ENCODE results near the gene ZSWIM7. TPM values are rescaled to one million over a fixed set of nuclear protein-coding genes. Genes with fewer than 3 reads are reported as not detected.
"Not testable (repeated sequence)": the region's sequence is repeated elsewhere in the genome, so short reads cannot be mapped to it uniquely, and the experiment has no call there.

Gene ZSWIM7
- total RNA-seq, 1 donor from 2014 or later, result 17.8 TPM

DNA sequence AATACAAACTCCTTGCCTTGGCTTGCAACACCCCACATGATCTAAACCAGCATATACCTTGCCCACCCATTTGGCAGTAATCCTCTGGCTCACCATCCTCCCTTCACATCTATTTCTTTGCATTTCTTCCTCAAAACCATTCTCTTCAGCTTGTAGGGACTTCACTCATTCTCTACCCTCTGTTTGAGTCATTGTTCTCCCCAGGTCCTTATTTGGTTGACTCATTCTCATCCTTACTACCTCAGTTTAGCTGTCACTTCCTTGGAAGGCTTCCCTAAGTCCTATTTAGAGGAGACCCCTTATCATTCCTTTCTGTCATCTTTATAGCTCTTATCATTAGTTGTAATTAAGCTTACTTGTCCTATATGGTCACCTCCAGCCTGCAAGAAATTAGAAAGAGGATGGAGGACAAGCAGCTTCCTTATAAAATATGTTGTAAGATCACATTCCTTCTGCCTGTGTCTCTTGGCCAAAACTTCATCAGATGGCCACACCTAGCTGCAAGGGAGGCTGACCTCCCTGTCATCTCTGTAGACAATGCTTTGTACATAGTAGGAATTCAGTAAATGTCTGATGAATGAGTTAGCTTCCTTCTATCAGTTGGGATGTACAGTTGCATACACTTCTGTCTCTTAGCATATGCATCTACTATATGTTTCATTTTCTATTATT is 1.9 kb upstream of the ZSWIM7 start:
- intact Hi-C loops (cut with DNase I), result no loop called here

GRCh38 chr17:15999974-16000827 is 697 bp upstream of the ZSWIM7 start:
- intact Hi-C loops (cut with DNase I), result loop anchor here (5.0 kb wide), 1 partner anchor 173 kb away; no protein-coding TSS in a partner anchor
- DNase-seq (ENCODE audit: low spot score), result no peak

More for the DNA sequence above, 1.9 kb upstream of the ZSWIM7 start:
- no peak for DNase-seq (ENCODE audit: low spot score)

DNA sequence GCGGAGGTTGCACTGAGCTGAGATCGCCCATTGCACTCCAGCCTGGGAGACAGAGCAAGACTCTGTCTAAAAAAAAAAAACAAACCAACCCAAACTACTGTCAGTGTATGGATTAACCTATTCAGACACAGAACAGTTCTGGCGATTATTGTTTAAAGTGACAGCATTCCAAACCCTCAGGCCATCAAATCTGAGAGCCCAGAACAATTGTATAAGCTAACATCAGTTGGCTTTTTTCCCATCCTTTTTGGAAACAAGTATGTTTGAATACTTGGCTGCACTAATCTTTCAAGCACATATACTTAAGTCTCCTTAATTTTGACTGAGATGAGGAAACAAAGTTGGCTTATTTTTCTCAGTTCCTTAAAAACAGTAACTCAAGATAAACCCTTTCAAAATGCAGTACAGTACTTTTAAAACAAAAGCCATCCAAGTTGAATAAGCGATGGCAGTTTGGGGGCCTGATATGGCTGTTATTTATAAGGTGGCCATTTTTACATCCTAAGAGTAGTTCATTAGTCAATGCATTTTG is 1.4 kb downstream of the ZSWIM7 start:
- no peak for DNase-seq (ENCODE audit: low spot score)
- intact Hi-C loops (cut with DNase I), result loop anchor here (5.0 kb wide), 1 partner anchor 171 kb away; no protein-coding TSS in a partner anchor

GRCh38 chr17:15996322-15996721 is 3.2 kb downstream of the ZSWIM7 start:
- intact Hi-C loops (cut with DNase I), result loop anchor here (5.0 kb wide), 1 partner anchor 169 kb away; no protein-coding TSS in a partner anchor
- DNase-seq (ENCODE audit: low spot score), result no peak

GRCh38 chr17:15981646-15982580 is 17.6 kb downstream of the ZSWIM7 start:
- intact Hi-C loops (cut with DNase I), result no loop called here
- no peak for DNase-seq (ENCODE audit: low spot score)

DNA sequence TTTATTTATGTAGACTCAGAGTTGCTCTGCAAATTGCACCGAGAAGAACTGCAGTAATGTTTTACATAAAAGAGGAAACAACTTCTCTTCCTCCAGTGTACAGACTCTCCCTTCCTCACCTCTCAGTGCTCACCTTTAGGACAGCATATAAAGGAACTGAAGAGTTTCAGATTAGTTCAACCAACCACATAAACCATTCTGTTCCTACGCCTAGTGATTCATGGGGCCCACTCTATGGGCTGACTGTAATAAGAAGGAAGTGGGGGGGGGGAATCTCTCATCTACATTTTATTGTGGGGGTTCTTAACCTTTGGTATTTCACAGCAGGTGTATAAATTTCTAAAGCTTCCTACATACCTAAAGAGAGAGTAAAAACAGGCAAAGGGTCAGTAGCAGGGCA is 18.3 kb downstream of the ZSWIM7 start:
- DNase-seq (ENCODE audit: low spot score), result no peak
- intact Hi-C loops (cut with DNase I), result no loop called here

DNA sequence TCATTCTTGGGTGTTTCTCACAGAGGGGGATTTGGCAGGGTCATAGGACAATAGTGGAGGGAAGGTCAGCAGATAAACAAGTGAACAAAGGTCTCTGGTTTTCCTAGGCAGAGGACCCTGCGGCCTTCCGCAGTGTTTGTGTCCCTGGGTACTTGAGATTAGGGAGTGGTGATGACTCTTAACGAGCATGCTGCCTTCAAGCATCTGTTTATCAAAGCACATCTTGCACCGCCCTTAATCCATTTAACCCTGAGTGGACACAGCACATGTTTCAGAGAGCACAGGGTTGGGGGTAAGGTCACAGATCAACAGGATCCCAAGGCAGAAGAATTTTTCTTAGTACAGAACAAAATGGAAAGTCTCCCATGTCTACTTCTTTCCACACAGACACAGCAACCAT is 20.5 kb downstream of the ZSWIM7 start:
- DNase-seq (ENCODE audit: low spot score); intact Hi-C loops (cut with DNase I): not testable (repeated sequence)

DNA sequence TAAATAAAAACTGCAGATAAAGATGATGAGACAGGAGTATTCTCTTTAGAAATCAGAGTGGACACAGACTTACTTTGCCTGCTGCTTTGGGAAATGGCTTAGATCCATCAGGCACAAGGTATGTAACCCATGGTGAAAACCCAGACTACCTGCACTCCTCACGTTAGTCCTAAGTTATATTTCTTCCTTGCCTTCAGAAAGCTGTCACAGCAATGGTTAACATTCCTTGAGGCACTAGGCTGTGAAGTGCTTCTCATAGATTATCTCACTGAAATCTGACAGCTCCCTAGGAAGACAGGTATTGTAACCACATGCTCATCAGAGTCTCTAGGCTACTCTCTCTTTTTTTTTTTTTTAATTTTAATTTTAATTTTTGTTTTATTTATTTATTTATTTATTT is 20.9 kb downstream of the ZSWIM7 start:
- DNase-seq (ENCODE audit: low spot score), result no peak
- intact Hi-C loops (cut with DNase I), result no loop called here

DNA sequence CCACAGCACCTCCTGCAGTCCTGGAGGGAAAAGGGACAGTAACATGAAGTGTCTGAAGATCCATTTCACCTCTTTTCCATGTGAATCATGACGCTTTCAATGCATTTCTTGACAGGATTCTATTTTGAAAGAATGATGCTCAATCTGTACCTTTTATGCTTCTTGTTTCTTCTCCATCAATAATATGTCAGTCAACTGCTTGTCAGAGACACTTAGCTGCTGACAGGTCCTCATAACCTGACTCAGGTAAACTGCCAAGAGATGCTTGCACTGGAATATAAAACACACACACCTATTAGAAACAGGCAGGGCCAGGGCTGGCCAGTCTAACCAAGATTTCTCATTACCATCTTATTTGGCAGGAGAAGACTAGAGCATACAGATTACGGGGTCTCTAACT is 21.6 kb downstream of the ZSWIM7 start:
- intact Hi-C loops (cut with DNase I), result no loop called here
- DNase-seq (ENCODE audit: low spot score), result no peak

GRCh38 chr17:15973834-15974233 is 25.7 kb downstream of the ZSWIM7 start:
- intact Hi-C loops (cut with DNase I), result no loop called here

DNA sequence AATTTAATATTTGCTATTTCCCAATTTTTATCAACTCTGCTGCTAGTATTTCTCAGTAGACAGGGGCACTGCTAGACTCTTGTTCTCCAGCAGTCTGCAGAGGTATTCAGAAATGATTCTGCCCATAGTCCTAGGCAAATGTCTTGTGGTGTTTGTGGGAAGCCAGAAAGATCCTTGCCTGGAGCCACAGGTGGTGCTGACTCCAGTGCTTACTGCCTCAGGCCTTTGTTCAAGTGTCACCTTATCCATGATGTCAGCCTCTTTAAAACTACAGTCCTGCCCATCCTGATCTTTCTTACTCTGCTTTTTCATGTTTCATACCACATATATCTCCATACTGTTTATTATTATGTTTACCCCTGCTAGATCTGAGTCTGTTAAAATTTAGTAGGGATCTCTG is 26.5 kb downstream of the ZSWIM7 start:
- intact Hi-C loops (cut with DNase I), result no loop called here
- DNase-seq (ENCODE audit: low spot score), result no peak

More at GRCh38 chr17:15973834-15974233, 25.7 kb downstream of the ZSWIM7 start:
- no peak for DNase-seq (ENCODE audit: low spot score)

- no peak for DNase-seq (ENCODE audit: low spot score)
- intact Hi-C loops (cut with DNase I), result no loop called here
These were observed 27.0 kb downstream of the ZSWIM7 start for GRCh38 chr17:15972497-15972951.

DNA sequence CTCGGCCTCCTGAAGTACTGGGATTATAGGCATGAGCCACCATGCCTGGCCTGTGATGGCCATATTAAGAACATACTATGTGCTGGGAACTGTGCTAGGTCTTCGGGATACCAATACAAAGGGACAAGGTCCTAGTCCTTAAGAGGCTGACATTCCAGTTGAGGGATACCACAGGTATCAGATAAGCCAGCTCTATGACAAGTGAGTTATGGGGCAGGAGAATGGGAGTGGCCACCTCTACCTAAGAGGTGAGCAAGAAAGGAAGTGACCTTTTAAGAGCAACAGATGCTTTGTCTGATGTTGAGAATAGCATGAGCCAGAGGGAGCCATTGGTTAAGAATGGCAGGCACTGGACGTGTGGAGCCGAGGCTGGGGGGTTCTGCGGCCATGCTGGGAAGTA is 27.6 kb downstream of the ZSWIM7 start:
- intact Hi-C loops (cut with DNase I), result no loop called here
- no peak for DNase-seq (ENCODE audit: low spot score)

GRCh38 chr17:15971098-15971678 is 28.3 kb downstream of the ZSWIM7 start:
- DNase-seq (ENCODE audit: low spot score), result no peak
- intact Hi-C loops (cut with DNase I), result no loop called here

DNA sequence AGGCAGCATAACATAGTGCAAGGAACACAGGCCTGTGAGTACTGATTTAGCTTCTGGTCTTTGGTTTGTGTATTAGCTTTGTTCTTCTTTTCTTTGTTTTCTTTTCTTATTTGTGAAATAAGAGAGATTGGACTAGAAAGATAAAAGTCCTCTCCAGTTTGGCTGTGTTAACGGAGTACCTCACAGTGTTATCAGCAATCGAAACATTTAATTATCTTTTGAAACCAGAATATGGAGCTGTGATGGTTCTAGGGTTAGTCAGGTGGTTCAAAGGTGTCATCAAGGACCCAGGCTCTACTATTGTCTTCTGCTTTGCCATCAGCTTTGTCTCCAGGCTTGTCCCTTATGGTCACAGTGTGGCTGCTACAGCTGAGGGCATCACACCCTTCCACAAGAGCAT is 29.0 kb downstream of the ZSWIM7 start:
- intact Hi-C loops (cut with DNase I), result no loop called here

GRCh38 chr17:15969463-15969862 is 30.0 kb downstream of the ZSWIM7 start:
- no peak for DNase-seq (ENCODE audit: low spot score)
- intact Hi-C loops (cut with DNase I), result no loop called here

More for the DNA sequence above, 29.0 kb downstream of the ZSWIM7 start:
- no peak for DNase-seq (ENCODE audit: low spot score)

- intact Hi-C loops (cut with DNase I), result no loop called here
- DNase-seq (ENCODE audit: low spot score), result no peak
These were observed 31.7 kb downstream of the ZSWIM7 start for GRCh38 chr17:15967706-15968399.

GRCh38 chr17:15966879-15967248 is 32.6 kb downstream of the ZSWIM7 start:
- intact Hi-C loops (cut with DNase I), result no loop called here
- no peak for DNase-seq (ENCODE audit: low spot score)

Data from cardiac septum (tissue), 1 donor.